GM19452 (cell line): ENCODE results near the gene AHSP.
A peak's percentile ranks its signal among the peaks of the same experiment; 100 is the strongest.
"Not testable (repeated sequence)": the region's sequence is repeated elsewhere in the genome, so short reads cannot be mapped to it uniquely, and the experiment has no call there.

Source experiments
- ATAC-seq: cut with Tn5 transposase; IDR thresholded peaks from one replicate; pipeline ENCODE4 v1.9.1; 2021; ENCODE audit not compliant: unreplicated experiment

The AHSP gene, protein sequence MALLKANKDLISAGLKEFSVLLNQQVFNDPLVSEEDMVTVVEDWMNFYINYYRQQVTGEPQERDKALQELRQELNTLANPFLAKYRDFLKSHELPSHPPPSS

DNA sequence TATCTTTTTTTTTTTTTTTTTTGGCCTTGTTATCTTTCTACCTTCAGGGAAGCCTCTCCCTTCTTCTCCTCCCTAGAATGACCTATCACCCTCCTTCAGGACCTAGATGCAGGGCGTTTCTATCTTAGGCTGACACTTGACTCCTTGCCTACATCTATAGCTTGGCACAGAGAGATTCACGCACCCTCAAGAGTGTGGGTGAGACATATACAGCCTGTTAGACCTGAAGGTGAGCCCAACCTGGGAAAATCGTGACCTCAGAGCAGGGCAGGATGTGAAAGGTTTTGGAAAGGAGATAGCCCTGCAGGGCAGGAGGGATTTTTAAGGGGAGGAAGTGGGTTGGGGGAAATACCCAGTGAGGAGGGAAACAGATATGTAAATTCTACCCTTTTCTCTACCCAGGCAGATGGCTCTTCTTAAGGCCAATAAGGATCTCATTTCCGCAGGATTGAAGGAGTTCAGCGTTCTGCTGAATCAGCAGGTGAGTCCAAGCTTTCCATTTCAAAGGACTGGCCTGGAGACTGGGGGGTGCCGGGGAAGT lies at the start of gene AHSP:
TSS of gene AHSP (plus strand) at position 167 of the 541 bp plus-strand sequence. CDS start at position 407, 240 bp downstream.
- no peak for ATAC-seq

GRCh38 chr16:31478956-31479355 lies 48.7 kb upstream of the AHSP start:
- no peak for ATAC-seq

DNA sequence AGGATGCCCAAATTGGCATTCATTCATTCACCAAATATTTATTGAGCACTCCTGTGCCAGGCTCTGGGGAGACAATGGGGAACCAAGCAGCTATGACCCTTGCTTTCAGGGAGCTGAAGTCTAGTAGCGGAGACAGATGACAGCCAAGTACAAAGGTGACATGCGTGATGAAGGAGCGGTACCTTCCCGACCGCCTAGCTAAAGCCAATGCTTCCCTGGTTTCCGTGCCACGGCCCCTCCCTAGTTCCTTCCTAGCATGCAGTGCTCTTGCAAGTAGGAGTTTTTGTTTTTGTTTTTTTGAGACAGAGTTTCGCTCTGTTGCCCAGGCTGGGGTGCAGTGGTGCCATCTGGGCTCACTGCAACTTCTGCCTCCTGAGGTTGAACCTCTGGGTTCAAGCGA lies 47.9 kb upstream of the AHSP start:
- ATAC-seq = no peak

- ATAC-seq = no peak
These were observed 46.7 kb upstream of the AHSP start for GRCh38 chr16:31480851-31481536.

DNA sequence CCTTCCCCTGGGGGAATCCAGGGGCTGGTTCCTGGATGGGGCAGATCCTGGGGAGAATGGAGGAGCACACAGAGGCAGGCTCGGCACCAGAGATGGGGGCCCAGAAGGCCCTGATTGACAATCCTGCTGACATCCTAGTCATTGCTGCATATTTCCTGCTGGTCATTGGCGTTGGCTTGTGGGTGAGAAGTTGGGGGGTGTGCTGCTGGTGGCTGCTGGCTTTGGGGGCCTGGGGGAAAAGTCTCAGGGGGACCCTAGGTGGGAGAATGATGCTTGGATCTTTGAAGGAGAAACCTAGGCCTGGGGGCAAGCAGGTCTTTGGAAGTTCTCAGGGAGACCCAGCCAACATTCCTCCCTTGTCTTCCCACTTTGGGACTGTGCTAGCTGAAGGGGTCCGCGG lies 44.6 kb upstream of the AHSP start, which contains the start of gene SLC5A2:
TSS of gene SLC5A2 (plus strand) at position 43 of the 400 bp plus-strand sequence. CDS start at position 57, 14 bp downstream.
- no peak for ATAC-seq

DNA sequence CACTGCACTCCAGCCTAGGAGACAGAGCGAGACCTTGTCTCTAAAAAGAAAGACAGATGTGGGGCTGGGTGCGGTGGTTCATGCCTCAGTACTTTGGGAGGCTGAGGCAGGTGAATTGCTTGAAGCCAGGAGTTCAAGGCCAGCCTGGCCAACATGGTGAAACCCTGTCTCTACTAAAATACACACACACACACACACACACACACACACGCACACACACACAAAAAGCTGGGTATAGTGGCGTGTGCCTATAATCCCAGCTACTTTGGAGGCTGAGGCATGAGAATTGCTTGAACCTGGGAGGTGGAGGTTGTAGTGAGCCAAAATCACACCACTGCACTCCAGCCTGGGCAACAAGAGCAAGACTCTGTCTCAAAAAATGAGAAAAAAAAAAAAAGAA lies 43.7 kb upstream of the AHSP start:
- ATAC-seq = not testable (repeated sequence)

GRCh38 chr16:31484491-31485171 lies 43.1 kb upstream of the AHSP start:
- no peak for ATAC-seq

- ATAC-seq = no peak
These were observed 42.1 kb upstream of the AHSP start for GRCh38 chr16:31485571-31485970.

DNA sequence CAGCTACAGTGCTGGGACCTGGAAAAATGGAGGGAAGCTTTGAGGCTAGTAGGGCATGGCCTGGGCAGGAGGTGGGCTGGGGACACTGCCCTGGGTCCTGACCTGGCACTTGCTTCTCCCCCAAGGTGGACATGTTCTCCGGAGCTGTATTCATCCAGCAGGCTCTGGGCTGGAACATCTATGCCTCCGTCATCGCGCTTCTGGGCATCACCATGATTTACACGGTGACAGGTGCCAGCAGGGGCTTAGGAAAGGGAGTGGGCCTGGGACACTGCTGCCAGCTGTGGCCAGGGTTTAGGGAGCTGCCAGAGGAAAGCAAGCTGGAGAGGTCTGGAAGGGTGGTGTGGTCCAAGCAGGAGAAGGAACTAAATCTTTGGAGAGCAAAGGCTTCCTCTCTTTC lies 41.7 kb upstream of the AHSP start:
- ATAC-seq = no peak

GRCh38 chr16:31487071-31487719 lies 40.5 kb upstream of the AHSP start:
- no peak for ATAC-seq

DNA sequence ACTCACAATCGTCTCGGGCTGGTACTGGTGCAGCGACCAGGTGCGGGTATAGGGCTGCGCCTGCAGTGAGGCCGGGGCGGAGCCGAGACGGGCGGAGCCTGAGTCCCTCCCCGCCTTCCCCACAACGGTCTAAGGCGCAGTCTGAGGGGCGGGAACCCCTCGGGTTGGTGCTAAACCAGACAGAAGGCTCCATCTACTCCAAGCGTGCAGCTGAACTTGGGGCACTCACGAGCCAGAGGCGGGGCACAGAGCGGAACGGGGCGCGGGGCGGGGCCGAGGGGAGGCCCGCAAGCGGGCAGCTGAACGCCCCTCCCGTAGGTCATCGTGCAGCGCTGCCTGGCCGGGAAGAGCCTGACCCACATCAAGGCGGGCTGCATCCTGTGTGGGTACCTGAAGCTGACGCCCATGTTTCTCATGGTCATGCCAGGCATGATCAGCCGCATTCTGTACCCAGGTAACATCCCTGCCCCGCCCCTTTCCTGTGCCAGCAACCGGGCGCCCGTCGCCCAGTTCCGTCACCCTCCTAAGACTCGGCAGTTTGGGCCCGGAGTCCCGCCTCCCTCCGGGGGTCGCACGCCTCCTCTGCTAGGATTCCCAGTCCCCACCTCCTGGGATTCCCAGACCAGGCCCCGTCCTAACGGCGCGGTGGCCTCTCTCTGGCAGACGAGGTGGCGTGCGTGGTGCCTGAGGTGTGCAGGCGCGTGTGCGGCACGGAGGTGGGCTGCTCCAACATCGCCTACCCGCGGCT lies 39.8 kb upstream of the AHSP start:
- peak; percentile 85 for ATAC-seq

GRCh38 chr16:31488468-31489297 lies 39.0 kb upstream of the AHSP start:
- no peak for ATAC-seq

DNA sequence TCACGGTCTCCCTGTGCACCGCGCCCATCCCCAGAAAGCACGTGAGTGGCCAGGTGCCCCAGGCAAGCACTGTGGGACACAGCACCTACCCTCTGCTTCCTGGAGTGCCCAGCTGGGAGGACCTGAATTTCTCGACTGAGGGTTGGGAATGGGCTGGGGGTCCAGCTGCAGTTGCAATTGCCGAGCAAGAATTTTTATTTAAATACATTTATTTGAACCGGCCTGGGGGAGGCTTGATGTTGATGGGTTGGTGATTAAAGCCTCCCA lies 38.5 kb upstream of the AHSP start:
- ATAC-seq = no peak

DNA sequence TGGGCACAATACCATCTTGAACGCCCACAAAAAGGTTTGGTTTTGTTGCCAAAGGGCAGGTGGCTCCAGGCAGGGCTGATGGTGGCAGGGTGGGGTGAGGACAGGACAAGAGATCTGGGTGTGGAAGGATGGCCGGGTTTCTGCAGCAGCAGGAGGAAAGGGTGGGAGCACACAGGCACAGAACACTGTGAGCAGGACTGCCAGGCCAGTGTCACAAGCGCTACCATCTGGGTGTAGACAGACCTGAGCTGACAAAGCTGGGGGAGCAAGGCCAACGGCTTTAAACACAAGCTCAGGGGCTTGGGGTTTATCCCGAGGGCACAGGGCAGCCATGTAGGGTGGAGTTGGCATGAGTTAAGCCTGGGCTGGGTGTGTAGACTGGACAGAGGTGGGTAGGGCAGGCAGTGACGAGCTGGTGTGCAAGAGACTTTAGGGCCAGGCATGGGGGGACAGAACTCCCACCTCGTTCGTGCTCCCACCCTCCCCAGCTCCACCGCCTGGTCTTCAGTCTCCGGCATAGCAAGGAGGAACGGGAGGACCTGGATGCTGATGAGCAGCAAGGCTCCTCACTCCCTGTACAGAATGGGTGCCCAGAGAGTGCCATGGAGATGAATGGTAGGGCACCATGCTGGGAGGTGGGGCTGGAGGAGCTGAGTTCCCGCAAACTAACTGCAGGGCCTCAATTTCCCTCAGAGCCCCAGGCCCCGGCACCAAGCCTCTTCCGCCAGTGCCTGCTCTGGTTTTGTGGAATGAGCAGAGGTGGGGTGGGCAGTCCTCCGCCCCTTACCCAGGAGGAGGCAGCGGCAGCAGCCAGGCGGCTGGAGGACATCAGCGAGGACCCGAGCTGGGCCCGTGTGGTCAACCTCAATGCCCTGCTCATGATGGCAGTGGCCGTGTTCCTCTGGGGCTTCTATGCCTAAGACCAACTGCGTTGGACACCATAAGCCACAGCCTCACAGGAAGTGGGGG lies 37.8 kb upstream of the AHSP start:
- no peak for ATAC-seq

DNA sequence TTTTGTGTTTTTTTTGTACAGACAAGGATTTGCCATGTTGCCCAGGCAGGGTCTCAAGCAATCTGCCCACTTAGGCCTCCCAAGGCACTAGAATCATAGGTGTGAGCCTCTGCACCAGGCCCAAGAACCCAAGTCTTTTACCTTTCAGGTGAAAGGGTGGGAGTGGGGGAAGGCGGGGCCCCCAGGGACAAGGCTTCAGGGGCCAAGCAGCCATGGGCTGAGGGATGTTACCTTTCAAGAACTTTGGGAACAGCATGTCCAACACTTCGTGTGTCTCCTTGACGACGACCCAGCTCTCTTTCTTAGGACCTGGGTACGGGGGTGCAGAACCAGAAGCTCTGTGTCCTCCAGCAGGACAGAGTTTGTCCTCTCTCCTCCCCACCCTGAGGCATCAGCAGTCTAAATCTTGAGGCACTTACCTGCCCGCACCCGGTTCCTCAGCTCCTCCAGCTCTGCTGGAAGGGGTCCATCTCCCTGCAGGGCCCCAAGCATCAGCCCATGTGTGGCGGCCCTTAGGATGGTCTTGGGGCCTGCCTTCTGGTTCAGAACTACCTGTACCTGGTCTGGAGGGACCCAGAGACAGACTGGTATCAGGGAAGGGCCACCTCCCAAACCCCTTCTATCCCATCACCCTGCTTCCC lies 35.8 kb upstream of the AHSP start:
- no peak for ATAC-seq

DNA sequence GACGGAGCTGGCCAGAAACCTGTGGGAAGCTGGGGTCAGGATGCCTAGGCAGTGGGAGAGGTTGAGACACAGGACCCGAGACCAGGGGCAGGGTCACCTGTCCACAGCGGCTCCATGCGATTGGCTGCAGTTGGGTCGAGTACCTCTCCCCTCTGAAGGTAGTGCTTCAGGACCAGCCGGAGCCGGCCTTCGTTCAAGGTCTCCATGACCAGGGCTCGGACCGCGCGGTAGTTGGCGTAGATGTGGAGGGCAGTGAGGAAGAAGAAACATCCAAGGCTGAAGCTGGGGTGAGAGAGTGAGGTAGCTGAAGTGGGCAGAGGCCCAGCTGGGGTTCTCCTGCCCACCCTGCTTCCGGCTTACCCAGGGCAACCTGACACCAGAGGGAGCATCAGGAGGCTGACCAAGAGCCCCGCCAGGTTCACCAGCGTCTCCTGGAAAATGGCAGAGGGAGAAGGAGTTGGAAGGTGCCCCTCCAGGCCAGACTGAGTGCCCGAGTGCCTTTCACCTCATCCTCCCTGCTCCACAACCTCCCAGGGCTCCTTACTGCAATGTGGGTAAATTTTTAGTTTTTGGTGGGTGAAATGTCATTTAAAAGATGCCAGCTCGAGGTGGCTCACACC lies 34.1 kb upstream of the AHSP start:
- ATAC-seq = no peak

DNA sequence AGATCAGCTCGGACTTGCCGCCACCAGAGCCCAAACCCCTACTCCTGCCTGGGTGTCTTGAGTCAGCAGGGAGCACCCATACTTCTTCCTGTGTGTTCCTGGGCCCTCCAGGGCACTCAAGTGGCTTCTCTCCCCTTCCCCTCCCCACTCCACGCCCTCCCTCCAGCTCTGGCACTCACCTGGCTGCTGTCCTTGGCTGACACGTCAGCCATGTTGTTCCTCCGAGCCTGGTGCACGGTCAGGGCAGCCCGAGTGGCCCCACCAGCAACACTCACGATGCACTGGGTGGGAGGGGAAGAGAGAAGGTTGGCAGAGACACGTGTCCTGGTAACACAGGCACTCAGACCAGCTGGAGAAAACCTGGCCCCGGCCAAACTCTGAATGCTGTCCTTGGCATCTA lies 31.0 kb upstream of the AHSP start:
- no peak for ATAC-seq

- ATAC-seq = no peak
These were observed 29.2 kb upstream of the AHSP start for GRCh38 chr16:31498493-31498892.
